ENCODE results near the gene TECTB. TPM values are rescaled to one million over a fixed set of nuclear protein-coding genes. Genes with fewer than 3 reads are reported as not detected.

The TECTB gene
- total RNA-seq, 1 donor from 2014 or later, result not detected

DNA sequence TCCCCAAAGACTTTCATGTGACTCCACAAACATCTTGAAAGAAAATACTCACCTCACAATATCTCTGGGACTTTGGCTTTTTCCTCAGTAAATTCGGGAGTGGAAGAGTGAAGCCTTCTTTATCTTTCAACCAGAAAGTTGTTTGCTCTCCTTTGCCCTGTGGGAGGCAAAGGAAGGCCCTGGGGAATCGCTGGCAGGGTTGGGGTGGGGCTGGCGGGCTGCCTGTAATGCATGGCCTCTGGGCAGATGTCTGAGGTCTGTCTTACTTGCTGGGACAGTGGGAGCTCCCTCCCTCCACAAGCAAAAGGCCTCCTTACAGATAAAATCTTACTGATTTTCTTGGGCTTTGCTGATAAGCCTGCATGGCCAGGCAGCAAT is 24.9 kb downstream of the TECTB start:
- no peak for DNase-seq (ENCODE audit: low spot score)

DNA sequence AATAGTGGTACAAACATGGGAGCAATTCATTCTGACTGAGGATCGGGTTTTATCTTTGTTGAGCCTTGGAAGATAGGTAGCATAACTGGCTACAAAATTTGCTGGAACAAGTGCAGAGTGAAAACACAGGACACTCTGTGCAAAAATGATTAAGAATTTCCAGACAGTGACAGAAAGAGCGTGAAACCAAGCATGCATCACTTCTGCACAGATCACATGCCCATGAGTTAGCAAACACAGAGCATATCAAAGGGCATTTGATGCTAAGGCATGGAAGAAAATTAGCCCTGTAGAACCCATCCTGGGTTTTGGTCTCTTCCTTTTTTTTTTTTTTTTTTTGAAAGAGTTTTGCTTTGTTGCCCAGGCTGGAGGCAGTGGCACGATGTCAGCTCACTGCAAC is 28.3 kb downstream of the TECTB start:
- no peak for DNase-seq (ENCODE audit: low spot score)

DNA sequence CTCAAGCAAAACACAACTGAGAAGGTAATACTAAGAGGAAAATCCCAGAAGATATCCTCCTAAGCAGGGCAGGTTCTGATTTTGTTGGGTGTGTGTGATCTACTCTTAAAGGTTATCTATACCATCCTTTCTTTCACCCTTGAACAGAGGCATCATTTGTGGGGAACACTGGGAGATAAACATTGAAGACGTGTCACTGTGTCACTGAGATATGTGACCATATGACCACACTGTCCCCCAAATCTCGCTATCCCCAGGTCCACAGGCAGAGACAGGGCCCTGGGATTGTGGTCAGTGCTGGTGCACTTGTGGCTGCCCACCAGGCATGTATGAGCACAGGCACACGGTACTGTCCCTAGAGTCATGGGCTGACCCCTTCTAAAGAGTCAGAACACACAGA is 30.0 kb downstream of the TECTB start:
- DNase-seq (ENCODE audit: low spot score), result no peak

DNA sequence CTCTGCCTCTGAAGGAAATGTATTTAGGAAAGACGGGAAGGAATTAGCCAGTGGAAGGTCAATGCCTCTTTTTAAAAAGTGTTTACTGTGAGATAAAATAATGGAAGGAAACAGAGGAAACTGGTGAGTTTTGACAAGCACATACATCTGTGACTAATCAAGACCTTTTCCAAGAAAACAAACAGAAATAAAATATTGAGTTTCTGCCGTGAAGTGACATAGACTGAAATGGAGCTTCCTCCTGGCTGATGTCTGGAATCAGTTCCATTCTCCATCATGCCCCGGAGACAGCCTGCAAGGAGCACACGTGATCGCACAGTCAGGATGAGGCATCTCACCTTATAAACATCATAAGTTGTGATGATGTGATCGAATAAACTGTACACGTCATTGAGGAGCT is 30.7 kb downstream of the TECTB start:
- no peak for DNase-seq (ENCODE audit: low spot score)

DNA sequence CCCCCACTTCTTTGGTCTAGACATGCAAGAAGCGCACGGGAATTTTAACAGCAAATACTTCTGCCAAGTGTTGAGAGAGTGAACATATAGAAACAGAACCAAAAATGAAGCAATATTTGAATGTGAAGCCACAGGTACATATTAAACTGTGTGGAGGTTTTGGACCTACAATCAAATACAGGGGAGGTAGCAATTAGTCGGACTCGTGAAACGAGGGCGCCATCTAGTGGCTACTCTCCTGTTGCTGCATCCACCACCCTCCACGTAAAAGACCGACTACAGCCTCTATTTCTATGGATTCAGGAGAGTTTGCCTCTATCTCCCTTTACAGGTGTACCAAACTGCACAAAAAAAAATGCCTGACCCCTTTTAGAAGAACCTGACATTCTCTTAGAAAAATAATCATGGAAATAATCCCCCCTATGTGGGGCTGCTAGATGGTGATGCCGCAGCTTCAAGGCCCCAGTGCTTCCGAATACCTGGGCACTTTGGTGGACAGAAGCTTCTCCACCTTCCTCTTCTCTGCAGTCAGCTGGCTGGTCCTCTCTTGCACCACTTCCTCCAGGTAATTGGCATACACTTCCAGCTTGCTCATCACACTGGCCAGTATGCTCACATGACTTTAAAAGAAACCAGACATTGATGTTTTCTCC is 31.7 kb downstream of the TECTB start:
- DNase-seq (ENCODE audit: low spot score), result peak; percentile 78

DNA sequence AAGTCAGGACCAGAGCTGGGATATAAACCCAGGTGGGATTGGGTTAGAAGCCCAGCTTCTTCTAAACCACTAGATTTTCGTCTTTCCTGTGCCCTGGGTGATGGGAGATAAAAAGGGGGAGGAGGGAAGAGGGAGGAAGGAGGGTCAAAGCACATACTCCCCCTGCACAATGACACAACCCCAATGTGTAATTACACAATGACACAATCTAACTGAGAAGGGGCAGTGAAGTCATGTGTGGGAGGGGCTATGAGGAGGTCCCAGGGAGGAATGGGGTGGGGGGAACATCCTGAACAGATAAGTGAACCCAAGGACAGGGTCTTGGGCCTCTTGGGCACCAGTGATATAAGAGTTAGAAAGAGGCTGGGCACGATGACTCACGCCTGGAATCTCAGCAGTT is 44.5 kb downstream of the TECTB start:
- DNase-seq (ENCODE audit: low spot score), result no peak

DNA sequence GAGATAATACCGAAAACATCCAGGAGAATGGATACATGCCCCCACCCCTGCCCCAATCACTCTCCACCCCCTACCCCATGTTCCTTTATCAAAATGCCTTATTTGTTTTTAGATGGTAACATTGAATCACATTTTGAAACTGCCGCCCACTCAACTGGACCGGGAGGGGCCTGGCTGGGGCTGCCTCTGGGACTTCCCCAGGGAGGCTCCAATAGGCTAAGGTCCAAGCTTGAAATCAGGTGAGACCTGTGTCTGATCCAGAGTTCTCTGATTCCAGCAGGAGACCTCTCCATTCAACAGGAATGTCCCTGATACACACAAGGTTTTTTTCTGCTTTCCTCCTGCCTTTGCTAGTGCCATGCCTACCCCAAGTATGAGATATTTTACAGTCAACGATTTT is 47.0 kb downstream of the TECTB start:
- no peak for DNase-seq (ENCODE audit: low spot score)

DNA sequence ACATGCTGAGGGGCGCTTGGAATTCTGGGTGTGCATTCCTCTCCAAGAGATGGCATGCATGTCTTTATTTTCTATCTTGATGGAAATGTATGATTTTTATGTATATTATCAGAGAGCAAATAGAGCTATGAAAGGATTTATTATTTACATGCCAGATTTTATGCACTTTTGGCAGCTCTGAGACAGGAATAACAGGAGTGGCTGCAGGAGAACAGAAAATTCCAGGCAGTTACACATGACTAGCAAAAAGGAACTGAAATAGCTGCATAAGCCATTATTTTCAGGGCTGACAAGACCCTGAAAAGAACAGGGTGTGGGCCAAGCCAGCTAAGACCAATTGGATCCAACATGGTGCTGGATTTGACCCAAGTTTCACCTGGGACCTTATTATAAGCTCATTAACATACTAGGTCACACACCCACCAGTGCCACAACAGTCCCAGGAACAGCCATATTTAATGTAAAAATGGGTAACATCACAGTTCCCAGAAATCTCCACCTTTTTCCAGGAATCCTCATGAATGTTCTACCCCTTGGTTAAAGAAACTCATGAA is 47.5 kb downstream of the TECTB start:
- no peak for DNase-seq (ENCODE audit: low spot score)

DNA sequence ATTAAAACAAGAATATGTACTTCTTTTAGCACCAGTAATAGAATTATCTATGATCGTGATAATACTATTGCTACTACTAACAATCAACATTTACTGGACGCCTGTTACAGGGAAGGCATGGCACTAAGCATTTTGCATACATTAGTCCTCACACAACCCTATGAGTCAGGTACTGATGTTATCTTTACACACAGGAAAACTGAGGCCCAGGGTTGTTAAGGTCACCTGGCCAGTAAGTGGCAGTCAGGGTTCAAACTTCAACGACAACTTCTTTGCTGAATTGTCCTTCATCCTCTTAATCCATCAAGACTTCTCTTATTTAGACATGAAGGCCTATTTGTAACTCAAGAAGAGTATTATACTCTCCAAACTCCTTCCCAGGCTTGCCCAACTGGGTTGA is 48.8 kb downstream of the TECTB start:
- no peak for DNase-seq (ENCODE audit: low spot score)

DNA sequence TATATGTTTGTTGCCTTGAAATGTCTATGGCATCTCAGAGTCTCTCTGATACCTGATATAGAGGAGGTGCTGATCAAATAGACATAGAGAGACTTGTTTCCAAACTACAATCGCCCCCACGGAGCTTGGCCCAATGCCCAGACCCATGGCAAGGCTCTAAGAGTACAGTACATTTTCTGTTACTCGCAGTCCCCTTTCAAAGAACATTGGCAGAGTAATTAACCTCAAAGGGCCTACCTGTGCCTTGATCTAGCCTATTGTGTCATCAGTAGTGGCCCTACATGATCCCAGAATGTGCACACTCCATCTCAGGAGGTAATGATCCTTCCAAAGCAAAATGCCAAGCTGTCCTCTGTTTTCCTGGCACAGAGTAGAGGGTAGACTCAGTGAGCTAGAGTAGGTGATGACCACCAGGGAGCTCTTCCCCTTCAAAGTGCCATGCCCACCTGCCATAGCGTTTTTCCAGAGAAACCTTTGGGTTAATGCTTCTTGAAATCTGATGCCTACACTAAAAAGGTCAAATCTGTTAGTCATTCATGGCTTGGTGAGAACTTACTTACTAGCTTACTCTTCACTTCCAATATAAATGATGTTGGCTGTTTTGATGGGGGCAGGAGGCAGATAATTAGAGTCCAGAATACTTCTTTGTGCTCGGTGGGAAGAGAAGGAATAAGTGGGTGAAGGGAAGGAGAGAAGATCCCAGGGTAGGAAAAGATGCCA is 49.5 kb downstream of the TECTB start:
- peak; percentile 63 for DNase-seq (ENCODE audit: low spot score)

DNA sequence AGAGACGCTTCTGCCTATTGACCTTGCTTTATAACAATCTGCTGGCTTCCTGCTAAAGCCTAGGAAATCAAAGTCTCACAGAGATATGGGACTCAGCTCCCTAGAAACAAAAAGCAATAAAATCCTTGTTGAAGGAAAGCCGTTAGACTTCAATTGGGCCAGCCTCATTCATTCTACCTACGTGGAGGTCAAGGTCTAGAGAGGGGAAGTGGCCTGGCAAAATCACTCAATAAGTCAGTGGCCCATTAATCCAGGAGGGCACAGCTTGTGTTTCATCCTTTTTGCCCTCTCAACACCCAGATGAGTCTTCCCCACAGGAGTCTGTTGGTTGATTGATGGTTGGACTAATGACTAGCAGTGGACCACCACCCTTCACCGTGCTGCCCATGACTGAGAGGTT is 50.3 kb downstream of the TECTB start:
- DNase-seq (ENCODE audit: low spot score), result no peak

DNA sequence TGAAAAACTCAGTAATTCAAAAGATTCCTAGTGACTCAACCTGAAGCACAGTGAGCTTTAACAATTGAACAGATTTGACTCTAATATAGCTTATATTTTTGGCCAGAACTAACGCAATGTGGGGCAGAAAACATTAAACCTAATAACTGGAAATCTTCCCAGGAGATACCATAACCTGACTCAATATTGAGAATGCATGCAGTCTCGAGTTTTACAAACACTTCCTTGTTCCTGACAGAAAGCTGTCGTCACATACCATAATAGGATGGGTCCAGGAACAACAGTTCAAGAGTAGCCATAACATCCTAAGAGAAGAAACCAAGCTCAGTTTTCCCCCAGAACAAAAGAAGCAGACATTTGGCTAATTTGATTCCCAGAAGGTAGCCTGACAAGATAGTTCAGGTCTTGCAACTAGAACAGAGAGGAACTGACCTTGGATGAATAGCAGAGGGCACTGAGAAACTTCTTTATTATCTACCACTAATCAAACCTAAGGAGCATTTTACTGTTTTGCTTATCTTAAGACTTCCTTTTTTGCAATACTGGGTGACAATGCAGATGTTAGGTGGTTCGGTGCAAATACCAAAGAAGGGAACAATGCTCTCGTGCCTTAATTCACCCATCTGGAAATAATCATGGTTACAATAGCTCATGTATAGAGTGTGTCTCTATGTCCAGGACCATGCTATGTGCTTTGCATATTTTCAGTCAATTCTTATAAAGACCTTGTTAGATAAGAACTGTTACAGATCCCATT is 52.1 kb downstream of the TECTB start:
- DNase-seq (ENCODE audit: low spot score), result no peak

DNA sequence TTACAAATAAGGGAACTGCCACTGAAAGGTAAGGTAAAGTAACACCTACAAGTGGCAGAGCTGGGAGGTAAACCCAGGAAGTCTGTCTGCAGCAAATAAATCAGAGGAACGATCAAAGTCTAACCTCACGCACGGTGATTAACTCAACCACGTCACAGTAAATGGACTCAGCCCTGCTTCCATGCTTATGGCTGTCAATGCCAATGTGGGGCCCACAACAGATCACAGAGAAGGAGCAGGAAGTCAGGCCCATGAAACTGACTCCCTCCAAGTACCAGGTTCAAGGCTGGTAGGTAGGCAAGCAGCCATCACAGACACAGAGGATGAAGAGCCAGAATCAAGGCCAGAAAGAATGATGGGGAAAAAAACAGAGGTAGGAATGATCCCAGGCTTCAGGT is 52.7 kb downstream of the TECTB start:
- DNase-seq (ENCODE audit: low spot score), result peak; percentile 42

DNA sequence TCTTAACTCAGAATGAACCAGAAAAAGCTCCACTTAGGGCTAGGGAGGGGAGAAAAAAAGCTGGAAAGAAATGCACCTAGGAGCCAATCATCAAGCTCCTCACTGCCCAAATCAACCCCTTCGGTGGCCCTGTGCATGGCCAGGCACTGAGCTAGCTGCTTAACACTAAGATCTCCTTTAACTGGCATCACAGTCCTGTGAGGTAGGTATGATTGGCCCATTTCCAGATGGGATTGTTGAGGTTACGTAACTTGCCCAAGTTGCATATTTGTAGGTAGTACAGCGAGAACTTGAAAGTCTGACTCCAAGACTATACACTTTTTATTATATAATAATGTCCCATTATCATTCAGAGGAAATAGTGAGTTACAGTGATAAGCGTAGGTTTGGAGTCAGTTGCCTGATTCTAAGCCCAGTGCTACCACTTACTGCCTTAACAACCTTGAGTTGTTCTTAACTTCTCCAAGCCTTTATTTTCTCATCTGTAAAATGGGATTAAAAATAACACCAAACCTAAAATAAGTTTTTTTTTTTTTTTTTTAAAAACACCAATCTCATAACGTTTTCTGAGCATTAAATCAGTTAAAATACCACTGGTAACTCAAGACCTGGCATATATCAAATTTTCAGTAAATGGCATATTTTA is 53.5 kb downstream of the TECTB start:
- no peak for DNase-seq (ENCODE audit: low spot score)

DNA sequence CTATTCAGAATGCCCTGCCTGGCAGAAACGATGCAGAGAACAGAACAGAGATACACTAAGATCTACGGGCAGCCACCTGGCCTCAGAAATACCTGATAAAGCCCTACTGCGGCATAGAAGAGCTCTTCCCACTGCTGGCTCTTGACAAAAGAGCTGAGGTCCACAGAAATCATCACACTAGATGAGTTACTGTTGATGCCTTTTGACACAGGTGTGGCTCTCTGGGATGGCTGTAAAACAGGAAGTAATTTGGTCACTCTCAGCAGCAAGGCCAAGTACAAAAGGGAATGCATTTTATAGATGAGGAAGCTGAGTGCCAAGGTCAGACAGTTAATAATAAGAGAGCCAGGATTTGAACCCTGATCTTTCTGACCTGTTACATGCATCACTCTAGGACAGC is 55.8 kb downstream of the TECTB start:
- DNase-seq (ENCODE audit: low spot score), result no peak

DNA sequence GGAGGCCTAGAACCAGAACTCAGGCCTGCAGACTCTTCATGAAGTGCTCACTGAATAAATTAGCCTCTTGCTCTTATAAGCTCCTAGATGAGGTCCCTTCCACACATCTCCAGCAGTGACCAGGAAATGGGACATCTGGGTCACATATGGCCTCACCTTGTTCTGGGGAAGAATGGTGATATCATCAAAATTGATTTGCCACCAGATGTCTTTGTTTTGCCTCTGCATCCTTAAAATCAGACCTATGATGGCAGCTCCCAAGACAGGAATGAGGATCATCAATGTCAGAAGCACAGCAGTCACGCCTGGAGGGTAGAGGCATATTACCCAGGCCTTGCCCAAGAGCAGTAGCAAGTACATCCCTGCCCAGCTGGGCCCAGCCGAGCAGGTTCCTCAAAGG is 57.4 kb downstream of the TECTB start:
- no peak for DNase-seq (ENCODE audit: low spot score)

DNA sequence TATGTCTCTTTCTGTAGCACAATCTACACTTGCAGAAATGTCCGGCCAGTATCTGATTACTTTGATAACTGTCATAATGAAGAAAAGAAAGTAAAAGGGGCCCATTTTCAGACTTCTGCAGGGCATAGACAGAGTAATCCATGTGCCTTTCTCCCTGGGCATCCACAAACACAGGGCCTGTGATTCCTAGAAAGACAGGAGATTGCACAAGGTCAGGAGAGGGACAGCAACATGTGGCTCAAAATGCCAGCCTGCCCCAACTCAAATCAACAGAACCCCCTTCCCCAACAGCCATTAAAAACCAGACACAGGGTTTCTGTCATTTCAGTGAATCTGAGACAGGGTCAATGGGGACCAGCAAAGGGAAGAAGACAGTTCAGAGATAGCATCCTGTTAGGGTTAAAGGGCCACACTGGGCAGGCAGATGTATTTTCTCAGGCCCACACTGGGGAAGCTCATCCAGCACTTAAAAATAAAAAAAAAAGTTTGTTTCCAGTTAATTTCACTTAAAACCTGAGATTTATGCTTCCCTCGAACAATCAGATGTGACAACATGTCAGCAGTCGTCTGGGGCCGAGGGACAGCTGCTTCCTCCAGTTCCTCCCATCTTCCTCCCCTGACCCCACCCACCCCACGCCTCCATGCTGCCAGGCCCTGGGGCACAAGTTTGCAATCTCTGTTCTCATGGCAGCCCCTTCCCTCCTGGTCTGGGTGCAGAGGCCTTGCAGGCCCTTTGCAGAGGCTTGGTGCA is 60.0 kb downstream of the TECTB start:
- DNase-seq (ENCODE audit: low spot score), result no peak

DNA sequence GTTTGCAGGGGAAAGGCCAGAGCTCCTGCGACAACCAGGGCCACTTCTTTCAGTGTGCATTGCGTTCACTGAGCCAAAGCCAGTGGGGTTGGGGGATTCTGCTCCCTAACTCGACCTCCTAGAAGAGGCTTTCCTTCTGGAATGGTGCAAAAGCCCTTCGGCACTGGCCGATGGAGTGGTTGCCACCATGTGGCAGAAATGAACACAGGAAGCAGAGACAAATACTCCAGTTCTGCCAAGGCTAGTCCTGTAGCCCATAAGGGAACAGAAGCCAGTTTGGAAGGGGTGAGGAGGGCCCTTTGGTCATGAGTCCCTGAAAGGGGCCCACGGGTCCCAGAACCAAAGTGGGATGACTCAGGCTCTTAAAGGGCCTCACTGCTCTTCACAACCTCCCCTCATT is 61.1 kb downstream of the TECTB start:
- DNase-seq (ENCODE audit: low spot score), result no peak

DNA sequence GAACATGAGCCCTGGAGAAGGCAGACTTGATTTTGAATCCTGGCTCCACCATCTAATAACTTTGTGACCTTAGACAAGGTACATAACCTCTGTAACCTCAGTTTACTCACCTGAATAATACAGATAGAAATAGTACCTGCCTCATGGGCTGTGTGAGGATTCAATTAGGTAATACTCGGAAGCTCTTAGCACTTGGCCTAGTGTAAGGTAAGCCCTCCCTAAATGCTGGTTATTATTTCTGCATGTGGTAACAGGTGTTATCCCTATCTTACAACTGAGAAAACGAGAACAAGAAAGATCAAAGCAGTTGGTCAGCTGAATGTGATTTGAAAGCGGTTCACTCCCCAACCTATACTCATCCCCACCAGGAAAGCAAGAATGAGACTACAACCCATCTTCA is 62.0 kb downstream of the TECTB start:
- no peak for DNase-seq (ENCODE audit: low spot score)

DNA sequence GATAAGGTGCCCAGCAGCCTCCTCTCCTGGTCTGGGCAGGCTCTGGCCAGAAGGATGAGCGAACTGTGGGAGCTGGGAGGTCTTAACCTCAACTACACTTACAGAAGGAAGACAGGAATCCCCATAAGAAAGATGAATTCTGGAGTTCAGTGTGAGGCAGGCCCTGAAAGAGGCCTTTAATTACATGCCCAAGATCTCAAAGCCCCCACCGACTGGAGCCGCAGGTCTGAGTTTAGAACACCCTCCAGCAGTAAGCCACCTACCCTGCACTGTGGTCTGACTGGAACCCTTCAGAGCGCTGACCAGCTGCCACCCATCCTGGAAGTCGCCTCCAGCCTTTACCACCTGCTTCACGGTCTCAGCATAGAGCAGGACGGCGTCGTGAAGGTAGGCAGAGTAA is 62.5 kb downstream of the TECTB start:
- DNase-seq (ENCODE audit: low spot score), result no peak

DNA sequence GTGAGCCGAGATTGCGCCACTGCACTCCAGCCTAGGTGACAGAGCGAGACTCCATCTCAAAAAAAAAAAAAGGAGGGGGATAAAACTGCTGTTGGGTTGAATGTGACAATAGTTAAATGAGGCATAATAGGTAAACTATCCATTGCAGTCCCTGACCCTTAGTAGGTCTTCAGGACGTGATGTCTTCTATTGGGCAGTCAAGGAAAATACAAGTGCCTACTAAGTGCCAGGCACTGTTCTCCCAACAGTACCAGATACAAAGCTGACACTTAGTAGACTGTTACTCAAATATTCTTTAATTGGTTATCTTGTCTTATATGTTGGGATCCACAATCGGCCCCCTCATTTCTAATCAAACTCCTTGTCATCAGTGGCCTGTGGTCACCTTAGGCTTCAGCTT is 63.6 kb downstream of the TECTB start:
- no peak for DNase-seq (ENCODE audit: low spot score)
